Lower leg skin (tissue), 4 donors: ENCODE measurements around the gene DLG2. TPM values are rescaled to one million over a fixed set of nuclear protein-coding genes. Genes with fewer than 3 reads are reported as not detected.

Source experiments
- DNase-seq, 2 donors: peaks; one replicate each; pipeline ENCODE4 v3.0.0-alpha.2; 2019; ENCODE audit warnings: low spot score in 2 of 2
- H3K4me3 ChIP-seq: fragments of 200-600 bp; sonication (generic); 2 replicates; pipeline ENCODE4 v1.5.1; 2017; ENCODE audit warnings: mild to moderate bottlenecking, low read depth; ENCODE audit not compliant: poor library complexity, severe bottlenecking
- POLR2A ChIP-seq, 2 donors: fragments of 450-650 bp; IDR thresholded peaks; one replicate each; pipeline ENCODE4 v1.6.1; 2016 to 2017; ENCODE audit warnings: antibody characterized with exemption in 2 of 2, mild to moderate bottlenecking in 1 of 2, moderate library complexity in 1 of 2
- WGBS, 2 donors: methylation state at CpG; one replicate each; pipeline ENCODE4 v1.1.5; 2018; 5-methylcytosine and 5-hydroxymethylcytosine counted together
- intact Hi-C: fragments of 100-400 bp; cut with DNase I; formaldehyde crosslinking; loops from one replicate; pipeline ENCODE4 v1.15.0; 2023; ENCODE audit warnings: low total_unique reads
- total RNA-seq, 4 donors: library from RNA; depleted of rRNA; stranded (reverse); fragments of >200 nt; gene quantifications; one replicate each; pipeline ENCODE4 v1.1.0, GENCODE V29; 2016
- TF ChIP-seq, protein P1 (sequence below), 3 donors: fragments of 450-650 bp; IDR thresholded peaks; one replicate each; pipeline ENCODE4 v1.5.1; 2016; ENCODE audit warnings: antibody characterized with exemption in 3 of 3, mild to moderate bottlenecking in 3 of 3, moderate library complexity in 2 of 3

The DLG2 gene
- total RNA-seq, 4 donors from 2014 or later: 37.6 to 68.3 (median 46.0) TPM

DNA sequence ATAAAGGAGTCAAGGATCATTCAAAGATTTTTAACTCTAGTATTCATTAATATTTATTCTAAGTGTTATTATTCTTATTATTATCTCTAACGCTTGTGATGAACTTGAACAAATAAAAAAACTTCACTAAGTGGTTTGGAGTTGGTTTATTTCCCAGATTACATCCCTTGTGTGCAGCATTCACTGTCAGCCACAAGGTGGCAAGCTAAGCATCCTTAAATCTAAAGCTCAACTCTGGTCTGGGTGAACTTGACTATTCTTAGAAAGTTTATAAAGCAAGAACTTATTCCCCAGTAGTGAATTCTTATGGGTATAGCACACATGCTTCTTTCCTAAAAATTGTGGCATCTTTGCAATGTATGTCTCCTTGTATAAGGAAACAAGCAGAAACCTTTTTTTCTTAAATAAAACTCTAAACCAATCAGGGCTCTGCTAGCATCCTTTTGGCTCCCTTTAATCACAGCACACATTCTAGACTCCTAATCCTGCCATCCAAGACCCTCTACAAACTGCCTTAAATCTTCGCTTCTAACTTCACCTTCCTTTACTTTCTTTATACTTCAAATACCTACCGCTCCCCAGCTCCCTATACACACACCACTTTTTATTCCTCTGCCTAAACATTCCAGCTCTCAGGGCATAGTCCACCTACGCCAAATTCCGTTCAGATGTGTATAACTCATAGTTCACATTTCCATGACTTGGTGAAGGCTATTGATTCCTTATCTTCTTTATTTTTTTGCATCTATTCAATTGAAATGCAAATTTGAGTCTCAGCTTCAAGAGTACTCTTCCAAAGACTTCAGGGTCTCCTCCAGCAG is 1068.8 kb downstream of the DLG2 start:
- TF ChIP-seq POLR2A (IDR thresholded peaks at IDR 0.05): no peak
- TF ChIP-seq, protein P1, sequence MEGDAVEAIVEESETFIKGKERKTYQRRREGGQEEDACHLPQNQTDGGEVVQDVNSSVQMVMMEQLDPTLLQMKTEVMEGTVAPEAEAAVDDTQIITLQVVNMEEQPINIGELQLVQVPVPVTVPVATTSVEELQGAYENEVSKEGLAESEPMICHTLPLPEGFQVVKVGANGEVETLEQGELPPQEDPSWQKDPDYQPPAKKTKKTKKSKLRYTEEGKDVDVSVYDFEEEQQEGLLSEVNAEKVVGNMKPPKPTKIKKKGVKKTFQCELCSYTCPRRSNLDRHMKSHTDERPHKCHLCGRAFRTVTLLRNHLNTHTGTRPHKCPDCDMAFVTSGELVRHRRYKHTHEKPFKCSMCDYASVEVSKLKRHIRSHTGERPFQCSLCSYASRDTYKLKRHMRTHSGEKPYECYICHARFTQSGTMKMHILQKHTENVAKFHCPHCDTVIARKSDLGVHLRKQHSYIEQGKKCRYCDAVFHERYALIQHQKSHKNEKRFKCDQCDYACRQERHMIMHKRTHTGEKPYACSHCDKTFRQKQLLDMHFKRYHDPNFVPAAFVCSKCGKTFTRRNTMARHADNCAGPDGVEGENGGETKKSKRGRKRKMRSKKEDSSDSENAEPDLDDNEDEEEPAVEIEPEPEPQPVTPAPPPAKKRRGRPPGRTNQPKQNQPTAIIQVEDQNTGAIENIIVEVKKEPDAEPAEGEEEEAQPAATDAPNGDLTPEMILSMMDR (IDR thresholded peaks at IDR 0.05): no peak
- WGBS, 2 donors: 42 to 52% methylated on average over 5 of the region's 5 CpGs
- intact Hi-C loops: no loop called here
- DNase-seq: no peak
- no peak overlapping the region for H3K4me3 ChIP-seq

- no peak for TF ChIP-seq POLR2A (IDR thresholded peaks at IDR 0.05)
- TF ChIP-seq, protein P1 (IDR thresholded peaks at IDR 0.05): no peak
- WGBS, 2 donors: 45 to 51% methylated on average over 2 of the region's 2 CpGs
- H3K4me3 ChIP-seq: no peak overlapping the region
- DNase-seq: no peak
- intact Hi-C loops: no loop called here
Observed at GRCh38 chr11:84552791-84553190, 1074.4 kb downstream of the DLG2 start.

DNA sequence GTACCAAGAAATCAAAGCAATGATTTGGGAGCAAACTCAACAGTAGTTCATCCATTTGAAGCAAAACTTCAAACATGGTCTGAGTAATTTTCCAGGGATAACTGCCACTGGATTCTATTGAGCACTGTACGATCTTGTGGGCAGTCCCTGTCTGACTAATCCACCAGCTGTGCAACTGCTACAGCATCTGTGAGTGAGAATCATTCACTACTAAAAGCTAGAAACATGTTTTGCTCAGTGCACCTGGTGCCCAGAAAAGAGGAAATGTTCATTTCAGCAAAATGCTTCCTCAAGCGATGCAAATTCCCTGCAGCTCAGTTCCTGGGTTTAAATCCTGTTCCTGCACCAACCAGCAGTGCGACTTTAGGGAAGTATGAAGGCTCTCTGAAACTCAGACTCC is 1077.9 kb downstream of the DLG2 start:
- WGBS, 2 donors: 29 to 31% methylated on average over 3 of the region's 3 CpGs
- no peak overlapping the region for H3K4me3 ChIP-seq
- no peak for DNase-seq
- intact Hi-C loops: no loop called here
- TF ChIP-seq POLR2A (IDR thresholded peaks at IDR 0.05): no peak
- TF ChIP-seq, protein P1 (IDR thresholded peaks at IDR 0.05): no peak

- WGBS, 2 donors: 80 to 86% methylated on average over 2 of the region's 2 CpGs
- DNase-seq: no peak
- no peak overlapping the region for H3K4me3 ChIP-seq
- no peak for TF ChIP-seq POLR2A (IDR thresholded peaks at IDR 0.05)
- TF ChIP-seq, protein P1 (IDR thresholded peaks at IDR 0.05): no peak
- intact Hi-C loops: no loop called here
Observed at GRCh38 chr11:84544566-84544965, 1082.6 kb downstream of the DLG2 start.

DNA sequence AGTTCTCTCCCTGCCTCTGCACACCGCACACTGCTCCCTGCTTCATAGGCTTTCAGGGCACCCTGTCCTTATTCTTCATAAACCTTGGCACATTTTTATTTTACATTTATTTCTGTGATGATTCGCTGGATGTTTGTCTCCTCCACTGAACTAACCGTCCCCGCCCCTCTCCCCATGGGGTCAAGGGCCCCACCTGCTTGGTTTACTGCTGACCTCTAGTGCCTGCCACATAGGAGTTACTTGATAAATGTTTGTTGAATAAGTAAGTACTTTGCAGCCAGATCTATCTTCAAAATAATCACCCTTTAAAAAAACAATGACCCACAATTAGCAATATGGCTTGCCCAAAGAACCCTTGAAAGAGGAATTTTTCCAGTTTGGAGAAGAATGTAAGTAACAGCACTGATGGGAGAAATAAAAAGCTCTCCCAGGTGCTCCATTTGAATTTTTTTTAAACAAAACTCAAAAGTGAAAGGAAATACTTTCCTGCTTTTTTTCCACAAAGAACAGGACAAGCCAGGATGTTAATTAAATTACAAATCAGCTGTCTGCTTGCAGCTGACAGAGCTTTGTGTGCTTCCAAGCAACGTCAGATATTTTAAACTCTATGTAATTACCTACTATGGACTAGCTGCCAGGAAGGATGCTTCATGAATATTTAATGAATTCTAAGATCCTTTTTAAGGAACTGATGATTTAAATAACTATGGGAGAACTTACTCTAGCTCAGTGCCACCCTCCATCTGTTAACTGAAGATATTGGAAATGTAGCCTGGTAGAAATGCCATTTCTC is 1083.6 kb downstream of the DLG2 start:
- DNase-seq: no peak
- no peak overlapping the region for H3K4me3 ChIP-seq
- TF ChIP-seq, protein P1 (IDR thresholded peaks at IDR 0.05): no peak
- TF ChIP-seq POLR2A (IDR thresholded peaks at IDR 0.05): no peak
- WGBS, 2 donors: 40 to 45% methylated on average over 5 of the region's 5 CpGs
- intact Hi-C loops: no loop called here
